GM21515 (cell line): ENCODE results near the gene WNK2.
"Not testable (repeated sequence)": the region's sequence is repeated elsewhere in the genome, so short reads cannot be mapped to it uniquely, and the experiment has no call there.

ENCODE experiments used
- ATAC-seq: cut with Tn5 transposase; IDR thresholded peaks from one replicate; pipeline ENCODE4 v1.9.1; 2021; ENCODE audit not compliant: unreplicated experiment

Gene WNK2

DNA sequence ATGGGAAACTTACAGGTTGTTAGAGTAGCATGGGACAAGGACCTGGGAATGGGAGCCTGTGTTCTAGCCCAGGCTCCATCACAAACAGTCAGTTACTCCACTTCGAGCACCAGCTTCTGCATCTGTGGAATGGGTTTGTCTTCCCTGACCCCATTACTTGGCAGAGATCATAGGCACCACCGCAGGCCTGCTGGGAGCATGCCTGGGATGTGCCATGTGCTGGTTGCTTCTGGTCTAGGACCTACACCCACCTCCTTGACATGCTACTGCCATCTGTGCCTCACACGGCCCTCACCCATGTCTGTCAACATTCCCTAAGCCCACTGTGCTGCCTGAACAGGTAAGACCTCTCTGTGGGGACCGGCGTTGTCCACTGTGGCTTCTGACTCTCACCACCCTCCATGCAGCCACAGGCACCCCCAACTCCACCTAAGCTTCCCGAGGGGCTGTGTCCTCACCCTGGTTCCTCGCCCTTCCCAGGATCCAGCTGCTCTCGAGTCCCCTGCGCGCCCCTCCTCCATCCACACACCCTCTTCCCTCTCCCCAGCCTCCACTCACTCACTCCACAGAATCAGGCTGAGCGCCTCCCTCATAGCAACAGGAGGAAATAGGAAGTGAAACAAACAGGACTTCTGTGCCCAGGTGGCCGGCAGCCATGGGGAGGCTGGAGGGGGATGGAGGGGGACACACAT, 181.6 kb downstream of the WNK2 start:
- ATAC-seq, result no peak

DNA sequence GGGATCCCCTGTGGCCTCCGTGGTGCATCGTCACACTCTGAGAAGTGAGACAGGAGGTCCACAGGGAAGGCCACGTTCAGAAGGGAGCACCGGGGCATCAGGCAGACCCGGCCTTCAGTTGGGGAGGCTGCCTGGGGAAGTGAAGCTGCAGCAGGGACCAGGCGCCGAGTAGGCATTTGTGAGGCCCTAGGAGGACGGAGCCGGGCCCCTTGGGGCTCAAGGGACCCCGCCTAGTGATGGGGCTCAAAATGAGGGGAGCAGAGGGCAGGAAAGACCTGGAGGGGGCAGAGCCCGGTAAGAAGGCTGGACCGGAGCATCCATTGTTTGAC, 182.1 kb downstream of the WNK2 start:
- no peak for ATAC-seq

DNA sequence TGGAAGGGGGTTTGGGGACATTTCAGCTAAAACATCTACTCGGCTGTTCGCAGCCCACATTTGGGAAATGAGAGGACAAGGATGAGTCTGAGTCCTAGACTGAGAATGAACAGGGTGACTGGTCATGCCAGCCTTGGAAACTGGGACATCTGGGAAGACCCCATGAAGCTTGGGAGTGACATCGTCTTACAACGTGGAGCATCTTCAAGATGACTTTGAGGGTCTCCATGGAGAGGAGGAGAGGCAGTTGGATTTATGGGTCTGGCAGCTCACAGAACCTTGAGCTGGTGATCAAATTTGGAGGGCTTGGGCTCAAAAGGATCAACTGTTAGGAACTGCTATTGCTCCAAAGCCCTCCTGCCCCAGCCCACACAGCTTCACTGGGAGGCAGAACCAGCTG, 182.5 kb downstream of the WNK2 start:
- ATAC-seq, result not testable (repeated sequence)

DNA sequence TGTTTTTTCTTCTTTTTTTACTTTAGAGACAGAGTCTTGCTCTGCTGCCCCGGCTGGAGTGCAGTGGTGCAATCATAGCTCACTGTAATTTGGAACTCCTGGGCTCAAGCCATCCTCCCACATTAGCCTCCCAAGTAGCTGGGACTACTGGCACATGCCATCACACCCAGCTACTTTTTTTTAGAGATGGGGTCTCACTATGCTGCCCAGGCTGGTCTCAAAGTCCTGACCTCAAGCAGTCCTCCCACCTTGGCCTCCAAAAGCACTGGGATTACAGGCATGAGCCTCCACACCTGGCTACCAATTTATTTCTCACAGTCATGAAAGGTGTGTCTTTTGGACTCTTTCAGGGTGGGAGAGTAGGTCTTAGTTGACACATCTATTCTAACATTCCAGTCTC, 184.5 kb downstream of the WNK2 start:
- no peak for ATAC-seq

DNA sequence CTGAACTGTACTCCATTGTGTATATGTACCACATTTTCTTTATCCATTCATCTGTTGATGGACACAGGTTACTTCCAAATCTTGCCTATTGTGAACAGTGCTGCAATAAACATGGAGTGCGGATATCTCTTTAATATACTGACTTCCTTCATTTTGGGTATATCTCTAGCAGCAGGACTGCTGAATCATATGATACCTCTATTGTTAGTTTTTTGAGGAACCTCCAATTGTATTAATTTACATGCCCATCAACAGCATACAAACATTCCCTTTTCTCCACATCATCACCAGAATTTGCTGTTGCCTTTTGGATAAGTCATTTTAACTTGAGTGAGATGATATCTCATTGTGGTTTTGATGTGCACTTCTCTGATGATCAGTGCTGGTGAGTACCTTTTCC, 185.7 kb downstream of the WNK2 start:
- no peak for ATAC-seq
